SU-DHL-6 (cell line): ENCODE measurements around the gene HTR5A.

ENCODE experiments used
- H2AFZ ChIP-seq: fragments of 200-600 bp; sonication (generic); 2 replicates; pipeline ENCODE4 v1.6.1; 2014; ENCODE audit warnings: low read depth, mild to moderate bottlenecking, moderate library complexity, mixed read lengths, antibody characterized with exemption, low read length; ENCODE audit not compliant: severe bottlenecking
- H3F3A ChIP-seq: fragments of 200-600 bp; shearing (Covaris generic); 2 replicates; pipeline ENCODE4 v1.6.0; 2016; ENCODE audit warnings: antibody characterized with exemption, mild to moderate bottlenecking; ENCODE audit not compliant: insufficient read depth
- H3K27ac ChIP-seq: fragments of 200-600 bp; sonication (generic); 2 replicates; pipeline ENCODE4 v1.5.1; 2016; ENCODE audit warnings: low read depth, mild to moderate bottlenecking, low read length, moderate library complexity, mixed read lengths
- H3K27me3 ChIP-seq: fragments of 200-600 bp; sonication (generic), shearing (Covaris generic); 2 replicates; pipeline ENCODE4 v1.6.0; 2014; ENCODE audit warnings: mild to moderate bottlenecking, low read length
- H3K36me3 ChIP-seq: fragments of 200-600 bp; sonication (generic); 2 replicates; pipeline ENCODE4 v1.6.1; 2014; ENCODE audit warnings: mild to moderate bottlenecking, low read length, mixed read lengths
- H3K4me2 ChIP-seq: fragments of 300-600, 200-600 bp; shearing (Covaris generic), sonication (generic); 2 replicates; pipeline ENCODE4 v1.6.0; 2014; ENCODE audit warnings: low read length, low read depth, mild to moderate bottlenecking; ENCODE audit not compliant: poor library complexity, severe bottlenecking
- H3K4me3 ChIP-seq: fragments of 200-600 bp; sonication (generic); 2 replicates; pipeline ENCODE4 v1.5.1; 2014; ENCODE audit warnings: antibody characterized with exemption, low read length, mild to moderate bottlenecking, mixed read lengths; ENCODE audit not compliant: insufficient read depth, poor library complexity, severe bottlenecking
- H3K79me2 ChIP-seq: fragments of 200-600 bp; sonication (generic); 2 replicates; pipeline ENCODE4 v1.6.1; 2014; ENCODE audit warnings: mild to moderate bottlenecking, low read length, moderate library complexity; ENCODE audit not compliant: insufficient read depth
- H3K9ac ChIP-seq: fragments of 200-600 bp; sonication (generic); 2 replicates; pipeline ENCODE4 v1.7.0; 2014; ENCODE audit warnings: mild to moderate bottlenecking, low read length
- H3K9me2 ChIP-seq: fragments of 200-600 bp; sonication (generic); replicated peaks from 2 replicates; pipeline ENCODE4 v1.6.1; 2014; ENCODE audit warnings: low read length; ENCODE audit not compliant: insufficient read depth
- H3K9me3 ChIP-seq: fragments of 200-600 bp; sonication (generic); 2 replicates; pipeline ENCODE4 v1.6.1; 2014; ENCODE audit warnings: low read length, mixed read lengths; ENCODE audit not compliant: insufficient read depth
- H4K20me1 ChIP-seq: fragments of 200-600 bp; sonication (generic); 2 replicates; pipeline ENCODE4 v1.6.1; 2014; ENCODE audit warnings: low read depth, mild to moderate bottlenecking, antibody characterized with exemption, low read length, moderate library complexity, mixed read lengths
- EZH2phosphoT487 ChIP-seq: fragments of 200-600 bp; sonication (generic), shearing (Covaris generic); conservative IDR thresholded peaks from 2 replicates; pipeline ENCODE4 v1.6.1; 2018; ENCODE audit warnings: mild to moderate bottlenecking, antibody characterized with exemption, low read length, moderate library complexity, mixed read lengths
- TF ChIP-seq, protein P1 (sequence below): fragments of 200-600 bp; sonication (generic); IDR thresholded peaks from one replicate; pipeline ENCODE4 v1.5.1; 2017; ENCODE audit warnings: antibody characterized with exemption, mild to moderate bottlenecking, low read length, moderate library complexity; ENCODE audit not compliant: insufficient read depth, poor library complexity, severe bottlenecking

The HTR5A gene

GRCh38 chr7:155123413-155123812, 53.3 kb downstream of the HTR5A start:
- no peak overlapping the region for H3K4me3 ChIP-seq
- H3K27me3 ChIP-seq = no peaks in the 10 kb centered on the region
- peaks cover 8% of the 10 kb centered on the region; the same call in 1 of the 2 replicates for H3K9me3 ChIP-seq
- H2AFZ ChIP-seq = no peak overlapping the region
- no peaks in the 10 kb centered on the region for H3F3A ChIP-seq
- no peak overlapping the region for H3K9ac ChIP-seq
- no peaks in the 10 kb centered on the region for H3K9me2 ChIP-seq
- H3K4me2 ChIP-seq = no peak overlapping the region
- no peaks in the 10 kb centered on the region for H3K79me2 ChIP-seq
- H3K27ac ChIP-seq = no peak overlapping the region
- no peaks in the 10 kb centered on the region for H4K20me1 ChIP-seq
- TF ChIP-seq, protein P1, sequence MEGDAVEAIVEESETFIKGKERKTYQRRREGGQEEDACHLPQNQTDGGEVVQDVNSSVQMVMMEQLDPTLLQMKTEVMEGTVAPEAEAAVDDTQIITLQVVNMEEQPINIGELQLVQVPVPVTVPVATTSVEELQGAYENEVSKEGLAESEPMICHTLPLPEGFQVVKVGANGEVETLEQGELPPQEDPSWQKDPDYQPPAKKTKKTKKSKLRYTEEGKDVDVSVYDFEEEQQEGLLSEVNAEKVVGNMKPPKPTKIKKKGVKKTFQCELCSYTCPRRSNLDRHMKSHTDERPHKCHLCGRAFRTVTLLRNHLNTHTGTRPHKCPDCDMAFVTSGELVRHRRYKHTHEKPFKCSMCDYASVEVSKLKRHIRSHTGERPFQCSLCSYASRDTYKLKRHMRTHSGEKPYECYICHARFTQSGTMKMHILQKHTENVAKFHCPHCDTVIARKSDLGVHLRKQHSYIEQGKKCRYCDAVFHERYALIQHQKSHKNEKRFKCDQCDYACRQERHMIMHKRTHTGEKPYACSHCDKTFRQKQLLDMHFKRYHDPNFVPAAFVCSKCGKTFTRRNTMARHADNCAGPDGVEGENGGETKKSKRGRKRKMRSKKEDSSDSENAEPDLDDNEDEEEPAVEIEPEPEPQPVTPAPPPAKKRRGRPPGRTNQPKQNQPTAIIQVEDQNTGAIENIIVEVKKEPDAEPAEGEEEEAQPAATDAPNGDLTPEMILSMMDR = no peak
- TF ChIP-seq EZH2phosphoT487 = no peak
- no peaks in the 10 kb centered on the region for H3K36me3 ChIP-seq

GRCh38 chr7:155124706-155125105, 54.6 kb downstream of the HTR5A start:
- no peaks in the 10 kb centered on the region for H3F3A ChIP-seq
- peaks cover 8% of the 10 kb centered on the region; the same call in 1 of the 2 replicates for H3K9me3 ChIP-seq
- H4K20me1 ChIP-seq = no peaks in the 10 kb centered on the region
- no peak overlapping the region for H3K9ac ChIP-seq
- no peaks in the 10 kb centered on the region for H3K9me2 ChIP-seq
- no peak overlapping the region for H3K4me3 ChIP-seq
- TF ChIP-seq EZH2phosphoT487 = no peak
- TF ChIP-seq, protein P1 = no peak
- H3K36me3 ChIP-seq = no peaks in the 10 kb centered on the region
- no peaks in the 10 kb centered on the region for H3K27me3 ChIP-seq
- H3K27ac ChIP-seq = no peak overlapping the region
- no peak overlapping the region for H2AFZ ChIP-seq
- H3K79me2 ChIP-seq = no peaks in the 10 kb centered on the region
- no peak overlapping the region for H3K4me2 ChIP-seq

GRCh38 chr7:155129186-155129585, 59.1 kb downstream of the HTR5A start:
- TF ChIP-seq, protein P1 = no peak
- TF ChIP-seq EZH2phosphoT487 = no peak
- Histone ChIP-seq H3K9me2 (no peaks in the 10 kb centered on the region), H3K27ac (no peak overlapping the region), H3F3A (no peaks in the 10 kb centered on the region), H3K27me3 (no peaks in the 10 kb centered on the region), H4K20me1 (no peaks in the 10 kb centered on the region), H2AFZ (no peak overlapping the region), H3K9me3 (no peaks in the 10 kb centered on the region), H3K9ac (no peak overlapping the region), H3K4me2 (no peak overlapping the region), H3K4me3 (no peak overlapping the region), H3K36me3 (no peaks in the 10 kb centered on the region), H3K79me2 (no peaks in the 10 kb centered on the region)
